ENCODE measurements around the gene MAPKBP1. TPM values are rescaled to one million over a fixed set of nuclear protein-coding genes. Genes with fewer than 3 reads are reported as not detected.

Gene MAPKBP1
- total RNA-seq, 1 donor, result 22.8 TPM

DNA sequence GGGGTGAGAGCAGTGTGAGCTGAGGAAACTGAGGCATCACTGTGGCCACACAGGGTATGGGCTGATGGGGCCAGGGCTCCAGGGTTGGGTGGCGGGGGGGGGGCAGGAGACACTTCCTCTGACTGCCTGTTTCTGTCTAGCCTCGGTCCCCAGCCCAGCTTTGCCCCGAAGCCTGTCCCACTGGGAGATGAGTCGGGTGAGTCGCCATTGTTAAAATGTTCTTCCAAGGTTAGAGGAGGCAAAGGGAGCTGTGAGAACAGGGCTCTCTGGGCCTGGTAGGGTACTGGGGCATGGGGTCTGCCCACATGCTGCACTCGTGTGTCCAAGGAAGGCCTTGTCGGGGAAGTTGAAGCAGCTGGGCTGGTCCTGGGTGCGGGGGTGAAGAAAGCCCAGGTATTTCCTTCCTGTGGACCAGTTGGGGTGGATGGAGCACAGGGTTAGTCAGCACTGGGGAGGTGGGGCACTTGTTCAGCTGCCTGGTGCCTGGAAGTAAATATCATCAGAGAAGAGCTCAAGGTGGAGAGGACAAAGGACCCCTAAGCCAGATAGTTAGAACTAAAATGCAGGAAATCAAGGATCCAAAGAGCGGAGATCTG, 45.3 kb downstream of the MAPKBP1 start:
- H3K4me1 ChIP-seq (ENCODE audit: insufficient read depth, low read length), result no peaks in the 10 kb centered on the region

DNA sequence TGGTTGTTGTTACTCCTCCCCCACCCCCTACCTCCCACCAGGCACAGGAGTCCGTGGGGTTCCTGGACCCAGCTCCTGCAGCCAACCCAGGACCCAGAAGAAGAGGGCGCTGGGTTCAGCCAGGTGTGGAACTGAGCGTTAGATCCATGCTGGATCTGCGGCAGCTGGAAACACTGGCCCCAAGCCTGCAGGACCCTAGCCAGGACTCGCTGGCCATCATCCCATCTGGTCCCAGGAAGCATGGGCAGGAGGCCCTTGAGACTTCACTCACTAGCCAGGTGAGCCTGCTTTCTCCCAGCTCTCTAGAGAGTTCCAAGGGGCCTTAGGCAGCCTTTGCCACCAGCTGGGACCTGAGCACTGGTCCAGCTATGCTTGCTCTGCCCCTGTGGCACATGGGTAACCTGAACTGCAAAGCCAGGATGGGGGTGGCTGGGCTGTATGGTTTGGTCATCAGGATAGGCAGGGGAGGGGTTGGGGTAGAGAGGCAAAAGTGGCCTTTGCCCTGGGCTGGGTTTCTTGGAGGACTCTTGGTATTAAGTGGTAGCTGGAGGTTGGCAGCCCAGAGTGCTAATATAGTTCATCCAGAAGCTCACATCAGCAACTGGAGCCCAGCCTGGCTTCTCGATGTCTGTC, 46.6 kb downstream of the MAPKBP1 start:
- Histone ChIP-seq H3K27ac (ENCODE audit: low read depth, low read length) (no peak overlapping the region), H3K36me3 (ENCODE audit: insufficient read depth, low read length) (peaks cover 61% of the 10 kb centered on the region), H3K79me2 (ENCODE audit: insufficient read depth, low read length) (no peaks in the 10 kb centered on the region), H3K4me1 (ENCODE audit: insufficient read depth, low read length) (no peaks in the 10 kb centered on the region), H3K27me3 (ENCODE audit: insufficient read depth, low read length) (no peaks in the 10 kb centered on the region), H4K20me1 (ENCODE audit: insufficient read depth, low read length) (no peaks in the 10 kb centered on the region), H3K4me2 (ENCODE audit: insufficient read depth, low read length) (no peak overlapping the region), H3K9me3 (ENCODE audit: low read depth, low read length) (no peaks in the 10 kb centered on the region), H2AFZ (ENCODE audit: low read length) (no peak overlapping the region), H3K4me3 (ENCODE audit: insufficient read depth, low read length) (no peak overlapping the region)
- peak; percentile 55 for DNase-seq (ENCODE audit: insufficient read length, low spot score, missing footprints)
- TF ChIP-seq, protein P1, sequence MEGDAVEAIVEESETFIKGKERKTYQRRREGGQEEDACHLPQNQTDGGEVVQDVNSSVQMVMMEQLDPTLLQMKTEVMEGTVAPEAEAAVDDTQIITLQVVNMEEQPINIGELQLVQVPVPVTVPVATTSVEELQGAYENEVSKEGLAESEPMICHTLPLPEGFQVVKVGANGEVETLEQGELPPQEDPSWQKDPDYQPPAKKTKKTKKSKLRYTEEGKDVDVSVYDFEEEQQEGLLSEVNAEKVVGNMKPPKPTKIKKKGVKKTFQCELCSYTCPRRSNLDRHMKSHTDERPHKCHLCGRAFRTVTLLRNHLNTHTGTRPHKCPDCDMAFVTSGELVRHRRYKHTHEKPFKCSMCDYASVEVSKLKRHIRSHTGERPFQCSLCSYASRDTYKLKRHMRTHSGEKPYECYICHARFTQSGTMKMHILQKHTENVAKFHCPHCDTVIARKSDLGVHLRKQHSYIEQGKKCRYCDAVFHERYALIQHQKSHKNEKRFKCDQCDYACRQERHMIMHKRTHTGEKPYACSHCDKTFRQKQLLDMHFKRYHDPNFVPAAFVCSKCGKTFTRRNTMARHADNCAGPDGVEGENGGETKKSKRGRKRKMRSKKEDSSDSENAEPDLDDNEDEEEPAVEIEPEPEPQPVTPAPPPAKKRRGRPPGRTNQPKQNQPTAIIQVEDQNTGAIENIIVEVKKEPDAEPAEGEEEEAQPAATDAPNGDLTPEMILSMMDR (IDR thresholded peaks at IDR 0.05; ENCODE audit: extremely low read depth, low read depth, low read length), result no peak

More for the DNA sequence above, 45.3 kb downstream of the MAPKBP1 start:
- no peaks in the 10 kb centered on the region for H4K20me1 ChIP-seq (ENCODE audit: insufficient read depth, low read length)
- peaks cover 68% of the 10 kb centered on the region for H3K36me3 ChIP-seq (ENCODE audit: insufficient read depth, low read length)
- TF ChIP-seq, protein P1 (IDR thresholded peaks at IDR 0.05; ENCODE audit: extremely low read depth, low read depth, low read length), result no peak
- no peak overlapping the region for H2AFZ ChIP-seq (ENCODE audit: low read length)
- H3K27ac ChIP-seq (ENCODE audit: low read depth, low read length), result no peak overlapping the region
- H3K79me2 ChIP-seq (ENCODE audit: insufficient read depth, low read length), result no peaks in the 10 kb centered on the region
- DNase-seq (ENCODE audit: insufficient read length, low spot score, missing footprints), result peak; percentile 81
- H3K4me2 ChIP-seq (ENCODE audit: insufficient read depth, low read length), result no peak overlapping the region
- H3K9me3 ChIP-seq (ENCODE audit: low read depth, low read length), result no peaks in the 10 kb centered on the region
- no peak overlapping the region for H3K4me3 ChIP-seq (ENCODE audit: insufficient read depth, low read length)
- no peaks in the 10 kb centered on the region for H3K27me3 ChIP-seq (ENCODE audit: insufficient read depth, low read length)

DNA sequence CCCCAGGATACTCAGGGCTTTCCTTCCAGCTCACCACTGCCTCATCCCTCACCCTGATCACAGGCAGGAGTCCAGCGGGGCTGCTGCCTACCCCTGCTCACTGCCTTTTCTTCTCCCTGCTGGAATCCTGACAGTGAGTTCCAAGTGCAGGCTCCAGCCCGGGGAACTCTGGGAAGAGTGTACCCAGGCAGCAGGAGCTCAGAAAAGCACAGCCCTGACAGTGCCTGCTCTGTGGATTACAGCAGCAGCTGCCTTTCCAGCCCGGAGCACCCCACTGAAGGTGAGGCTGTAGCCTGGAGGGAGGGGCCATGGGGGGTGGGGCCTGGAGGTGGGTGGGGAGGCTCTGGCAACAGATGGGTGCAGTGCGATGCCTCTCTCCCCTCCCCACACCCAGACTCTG, 47.5 kb downstream of the MAPKBP1 start:
- H3K27me3 ChIP-seq (ENCODE audit: insufficient read depth, low read length), result no peaks in the 10 kb centered on the region
- H3K9me3 ChIP-seq (ENCODE audit: low read depth, low read length), result no peaks in the 10 kb centered on the region
- H3K4me3 ChIP-seq (ENCODE audit: insufficient read depth, low read length), result no peak overlapping the region
- TF ChIP-seq, protein P1 (IDR thresholded peaks at IDR 0.05; ENCODE audit: extremely low read depth, low read depth, low read length), result no peak
- peak; percentile 8 for DNase-seq (ENCODE audit: insufficient read length, low spot score, missing footprints)
- H3K4me1 ChIP-seq (ENCODE audit: insufficient read depth, low read length), result no peaks in the 10 kb centered on the region
- H3K4me2 ChIP-seq (ENCODE audit: insufficient read depth, low read length), result no peak overlapping the region
- peaks cover 56% of the 10 kb centered on the region for H3K36me3 ChIP-seq (ENCODE audit: insufficient read depth, low read length)
- no peaks in the 10 kb centered on the region for H4K20me1 ChIP-seq (ENCODE audit: insufficient read depth, low read length)
- H2AFZ ChIP-seq (ENCODE audit: low read length), result no peak overlapping the region
- no peak overlapping the region for H3K27ac ChIP-seq (ENCODE audit: low read depth, low read length)
- no peaks in the 10 kb centered on the region for H3K79me2 ChIP-seq (ENCODE audit: insufficient read depth, low read length)

DNA sequence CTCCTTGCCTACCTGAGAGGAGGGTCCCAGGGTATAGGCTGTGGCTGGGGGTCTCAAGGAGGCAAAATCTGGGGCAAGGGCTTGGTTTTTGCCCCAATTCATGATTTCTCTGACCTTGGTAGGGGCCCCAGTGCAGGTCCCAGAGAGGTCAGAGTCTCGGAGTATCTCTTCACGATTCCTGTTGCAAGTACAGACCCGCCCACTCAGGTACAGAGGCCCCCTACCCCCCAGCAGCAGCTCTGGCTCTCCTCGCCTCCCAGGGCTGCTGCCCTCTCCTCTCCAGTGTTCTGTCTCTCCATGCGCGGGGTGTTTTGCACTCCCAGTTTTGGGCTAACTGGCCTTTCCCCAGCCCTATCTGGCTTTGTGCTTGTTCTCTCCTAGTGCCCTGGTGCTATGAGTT, 48.2 kb downstream of the MAPKBP1 start:
- H3K36me3 ChIP-seq (ENCODE audit: insufficient read depth, low read length), result peaks cover 51% of the 10 kb centered on the region
- TF ChIP-seq, protein P1 (IDR thresholded peaks at IDR 0.05; ENCODE audit: extremely low read depth, low read depth, low read length), result no peak
- no peaks in the 10 kb centered on the region for H3K79me2 ChIP-seq (ENCODE audit: insufficient read depth, low read length)
- H3K4me1 ChIP-seq (ENCODE audit: insufficient read depth, low read length), result peaks cover 3% of the 10 kb centered on the region
- peak; percentile 78 for DNase-seq (ENCODE audit: insufficient read length, low spot score, missing footprints)
- no peak overlapping the region for H3K4me3 ChIP-seq (ENCODE audit: insufficient read depth, low read length)
- no peak overlapping the region for H3K4me2 ChIP-seq (ENCODE audit: insufficient read depth, low read length)
- H3K27ac ChIP-seq (ENCODE audit: low read depth, low read length), result no peak overlapping the region
- H3K27me3 ChIP-seq (ENCODE audit: insufficient read depth, low read length), result no peaks in the 10 kb centered on the region
- no peaks in the 10 kb centered on the region for H4K20me1 ChIP-seq (ENCODE audit: insufficient read depth, low read length)
- H3K9me3 ChIP-seq (ENCODE audit: low read depth, low read length), result no peaks in the 10 kb centered on the region
- H2AFZ ChIP-seq (ENCODE audit: low read length), result no peak overlapping the region

All from osteoblast (primary cell).